WTC11 (cell line): ENCODE results near the gene ACSF2.

Experiments
- ESRRA ChIP-seq: sonication (generic); formaldehyde crosslinking; IDR thresholded peaks from 2 replicates; pipeline ENCODE4 v1.8.1; 2022; ENCODE audit warnings: mild to moderate bottlenecking, missing genetic modification reagents, borderline replicate concordance
- FOXJ3 ChIP-seq: sonication (generic); formaldehyde crosslinking; IDR thresholded peaks from 2 replicates; pipeline ENCODE4 v1.9.0; 2021; ENCODE audit warnings: missing genetic modification reagents, mild to moderate bottlenecking, borderline replicate concordance
- GABPB1 ChIP-seq: sonication (generic); formaldehyde crosslinking; IDR thresholded peaks from 2 replicates; pipeline ENCODE4 v1.8.1; 2023; ENCODE audit warnings: mild to moderate bottlenecking, missing genetic modification reagents
- NFYB ChIP-seq: sonication (generic); formaldehyde crosslinking; conservative IDR thresholded peaks from 2 replicates; pipeline ENCODE4 v1.8.0; 2022; ENCODE audit warnings: low read depth, missing genetic modification reagents
- ZNF138 ChIP-seq: sonication (generic); formaldehyde crosslinking; conservative IDR thresholded peaks from 2 replicates; pipeline ENCODE4 v1.8.1; 2022; ENCODE audit warnings: mild to moderate bottlenecking, moderate library complexity, missing genetic modification reagents
- TF ChIP-seq, protein P1 (sequence below): sonication (generic); formaldehyde crosslinking; IDR thresholded peaks from 2 replicates; pipeline ENCODE4 v1.8.1; 2022; ENCODE audit warnings: mild to moderate bottlenecking, moderate library complexity, missing genetic modification reagents
- TF ChIP-seq, protein P2 (sequence below): fragments of 200-600 bp; IDR thresholded peaks from 2 replicates; pipeline ENCODE4 v1.8.0; 2022; ENCODE audit warnings: antibody characterized with exemption
- TF ChIP-seq, protein P3 (sequence below): sonication (generic); formaldehyde crosslinking; IDR thresholded peaks from 2 replicates; pipeline ENCODE4 v1.8.0; 2022; ENCODE audit warnings: mild to moderate bottlenecking, missing genetic modification reagents
- TF ChIP-seq, protein P4 (sequence below): sonication (generic); formaldehyde crosslinking; IDR thresholded peaks from 2 replicates; pipeline ENCODE4 v1.8.0; 2023; ENCODE audit warnings: missing genetic modification reagents, mild to moderate bottlenecking, borderline replicate concordance
- TF ChIP-seq, protein P5 (sequence below): sonication (generic); formaldehyde crosslinking; conservative IDR thresholded peaks from 2 replicates; pipeline ENCODE4 v1.8.1; 2022; ENCODE audit warnings: mild to moderate bottlenecking, missing genetic modification reagents
- TF ChIP-seq, protein P6 (sequence below): sonication (generic); formaldehyde crosslinking; IDR thresholded peaks from 2 replicates; pipeline ENCODE4 v1.8.1; 2022; ENCODE audit warnings: low read depth, missing genetic modification reagents, borderline replicate concordance

DNA sequence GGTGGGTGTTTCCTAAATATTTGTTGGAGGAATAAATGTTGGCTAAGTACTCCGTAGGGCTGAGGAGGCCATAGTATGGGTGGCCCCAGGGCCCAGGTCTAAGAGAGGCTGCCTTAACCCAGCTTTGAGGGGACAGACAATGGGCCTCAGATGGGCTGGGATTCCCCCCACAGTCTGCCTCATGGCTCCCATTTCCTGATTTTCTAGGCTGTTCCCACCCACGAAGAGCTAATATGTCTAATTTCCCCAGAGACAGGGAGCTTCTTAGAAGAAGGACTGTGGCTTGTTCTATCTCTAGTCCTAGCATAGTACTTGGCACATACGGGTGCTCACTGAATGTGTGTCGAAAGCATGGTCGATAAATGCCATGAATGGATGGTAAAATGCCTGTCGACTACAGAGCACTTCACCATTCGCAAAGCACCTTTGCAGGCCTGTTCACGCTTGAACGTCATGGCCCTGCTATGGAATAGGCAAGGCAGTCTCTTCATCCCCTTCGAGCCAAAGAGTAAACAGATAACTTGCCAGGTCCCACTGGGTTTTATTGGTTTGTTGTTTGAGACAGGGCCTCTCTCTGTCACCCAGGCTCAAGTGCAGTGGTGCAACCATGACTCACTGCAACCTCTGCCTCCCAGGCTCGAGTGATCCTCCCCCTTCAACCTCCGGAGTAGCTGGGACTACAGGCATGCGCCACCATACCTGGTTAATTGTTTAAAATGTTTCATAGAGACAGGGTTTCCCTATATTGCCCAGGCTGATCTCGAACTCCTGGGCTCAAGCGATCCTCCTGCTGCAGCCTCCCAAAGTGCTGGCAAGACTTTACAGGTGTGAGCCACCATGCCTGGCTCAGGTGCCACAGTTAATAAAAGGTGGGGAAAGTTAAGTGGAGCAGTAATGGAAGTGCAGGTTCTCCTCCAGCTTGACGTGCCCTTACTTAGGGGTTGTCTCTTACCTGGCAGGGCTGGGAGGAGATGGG, 33.0 kb downstream of the ACSF2 start:
- TF ChIP-seq, protein P1, sequence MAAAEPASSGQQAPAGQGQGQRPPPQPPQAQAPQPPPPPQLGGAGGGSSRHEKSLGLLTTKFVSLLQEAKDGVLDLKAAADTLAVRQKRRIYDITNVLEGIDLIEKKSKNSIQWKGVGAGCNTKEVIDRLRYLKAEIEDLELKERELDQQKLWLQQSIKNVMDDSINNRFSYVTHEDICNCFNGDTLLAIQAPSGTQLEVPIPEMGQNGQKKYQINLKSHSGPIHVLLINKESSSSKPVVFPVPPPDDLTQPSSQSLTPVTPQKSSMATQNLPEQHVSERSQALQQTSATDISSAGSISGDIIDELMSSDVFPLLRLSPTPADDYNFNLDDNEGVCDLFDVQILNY (CRISPR knock-in tag), result no peak
- TF ChIP-seq, protein P2, sequence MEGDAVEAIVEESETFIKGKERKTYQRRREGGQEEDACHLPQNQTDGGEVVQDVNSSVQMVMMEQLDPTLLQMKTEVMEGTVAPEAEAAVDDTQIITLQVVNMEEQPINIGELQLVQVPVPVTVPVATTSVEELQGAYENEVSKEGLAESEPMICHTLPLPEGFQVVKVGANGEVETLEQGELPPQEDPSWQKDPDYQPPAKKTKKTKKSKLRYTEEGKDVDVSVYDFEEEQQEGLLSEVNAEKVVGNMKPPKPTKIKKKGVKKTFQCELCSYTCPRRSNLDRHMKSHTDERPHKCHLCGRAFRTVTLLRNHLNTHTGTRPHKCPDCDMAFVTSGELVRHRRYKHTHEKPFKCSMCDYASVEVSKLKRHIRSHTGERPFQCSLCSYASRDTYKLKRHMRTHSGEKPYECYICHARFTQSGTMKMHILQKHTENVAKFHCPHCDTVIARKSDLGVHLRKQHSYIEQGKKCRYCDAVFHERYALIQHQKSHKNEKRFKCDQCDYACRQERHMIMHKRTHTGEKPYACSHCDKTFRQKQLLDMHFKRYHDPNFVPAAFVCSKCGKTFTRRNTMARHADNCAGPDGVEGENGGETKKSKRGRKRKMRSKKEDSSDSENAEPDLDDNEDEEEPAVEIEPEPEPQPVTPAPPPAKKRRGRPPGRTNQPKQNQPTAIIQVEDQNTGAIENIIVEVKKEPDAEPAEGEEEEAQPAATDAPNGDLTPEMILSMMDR, result no peak
- TF ChIP-seq NFYB, result no peak
- TF ChIP-seq, protein P3, sequence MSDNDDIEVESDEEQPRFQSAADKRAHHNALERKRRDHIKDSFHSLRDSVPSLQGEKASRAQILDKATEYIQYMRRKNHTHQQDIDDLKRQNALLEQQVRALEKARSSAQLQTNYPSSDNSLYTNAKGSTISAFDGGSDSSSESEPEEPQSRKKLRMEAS (CRISPR knock-in tag), result no peak
- TF ChIP-seq, protein P4, sequence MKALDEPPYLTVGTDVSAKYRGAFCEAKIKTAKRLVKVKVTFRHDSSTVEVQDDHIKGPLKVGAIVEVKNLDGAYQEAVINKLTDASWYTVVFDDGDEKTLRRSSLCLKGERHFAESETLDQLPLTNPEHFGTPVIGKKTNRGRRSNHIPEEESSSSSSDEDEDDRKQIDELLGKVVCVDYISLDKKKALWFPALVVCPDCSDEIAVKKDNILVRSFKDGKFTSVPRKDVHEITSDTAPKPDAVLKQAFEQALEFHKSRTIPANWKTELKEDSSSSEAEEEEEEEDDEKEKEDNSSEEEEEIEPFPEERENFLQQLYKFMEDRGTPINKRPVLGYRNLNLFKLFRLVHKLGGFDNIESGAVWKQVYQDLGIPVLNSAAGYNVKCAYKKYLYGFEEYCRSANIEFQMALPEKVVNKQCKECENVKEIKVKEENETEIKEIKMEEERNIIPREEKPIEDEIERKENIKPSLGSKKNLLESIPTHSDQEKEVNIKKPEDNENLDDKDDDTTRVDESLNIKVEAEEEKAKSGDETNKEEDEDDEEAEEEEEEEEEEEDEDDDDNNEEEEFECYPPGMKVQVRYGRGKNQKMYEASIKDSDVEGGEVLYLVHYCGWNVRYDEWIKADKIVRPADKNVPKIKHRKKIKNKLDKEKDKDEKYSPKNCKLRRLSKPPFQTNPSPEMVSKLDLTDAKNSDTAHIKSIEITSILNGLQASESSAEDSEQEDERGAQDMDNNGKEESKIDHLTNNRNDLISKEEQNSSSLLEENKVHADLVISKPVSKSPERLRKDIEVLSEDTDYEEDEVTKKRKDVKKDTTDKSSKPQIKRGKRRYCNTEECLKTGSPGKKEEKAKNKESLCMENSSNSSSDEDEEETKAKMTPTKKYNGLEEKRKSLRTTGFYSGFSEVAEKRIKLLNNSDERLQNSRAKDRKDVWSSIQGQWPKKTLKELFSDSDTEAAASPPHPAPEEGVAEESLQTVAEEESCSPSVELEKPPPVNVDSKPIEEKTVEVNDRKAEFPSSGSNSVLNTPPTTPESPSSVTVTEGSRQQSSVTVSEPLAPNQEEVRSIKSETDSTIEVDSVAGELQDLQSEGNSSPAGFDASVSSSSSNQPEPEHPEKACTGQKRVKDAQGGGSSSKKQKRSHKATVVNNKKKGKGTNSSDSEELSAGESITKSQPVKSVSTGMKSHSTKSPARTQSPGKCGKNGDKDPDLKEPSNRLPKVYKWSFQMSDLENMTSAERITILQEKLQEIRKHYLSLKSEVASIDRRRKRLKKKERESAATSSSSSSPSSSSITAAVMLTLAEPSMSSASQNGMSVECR, result no peak
- no peak for TF ChIP-seq ZNF138 (CRISPR knock-in tag)
- peak; percentile 93 for TF ChIP-seq GABPB1 (CRISPR knock-in tag)
- TF ChIP-seq, protein P5, sequence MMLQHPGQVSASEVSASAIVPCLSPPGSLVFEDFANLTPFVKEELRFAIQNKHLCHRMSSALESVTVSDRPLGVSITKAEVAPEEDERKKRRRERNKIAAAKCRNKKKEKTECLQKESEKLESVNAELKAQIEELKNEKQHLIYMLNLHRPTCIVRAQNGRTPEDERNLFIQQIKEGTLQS, result no peak
- TF ChIP-seq FOXJ3 (CRISPR knock-in tag), result no peak
- TF ChIP-seq, protein P6, sequence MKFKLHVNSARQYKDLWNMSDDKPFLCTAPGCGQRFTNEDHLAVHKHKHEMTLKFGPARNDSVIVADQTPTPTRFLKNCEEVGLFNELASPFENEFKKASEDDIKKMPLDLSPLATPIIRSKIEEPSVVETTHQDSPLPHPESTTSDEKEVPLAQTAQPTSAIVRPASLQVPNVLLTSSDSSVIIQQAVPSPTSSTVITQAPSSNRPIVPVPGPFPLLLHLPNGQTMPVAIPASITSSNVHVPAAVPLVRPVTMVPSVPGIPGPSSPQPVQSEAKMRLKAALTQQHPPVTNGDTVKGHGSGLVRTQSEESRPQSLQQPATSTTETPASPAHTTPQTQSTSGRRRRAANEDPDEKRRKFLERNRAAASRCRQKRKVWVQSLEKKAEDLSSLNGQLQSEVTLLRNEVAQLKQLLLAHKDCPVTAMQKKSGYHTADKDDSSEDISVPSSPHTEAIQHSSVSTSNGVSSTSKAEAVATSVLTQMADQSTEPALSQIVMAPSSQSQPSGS (CRISPR knock-in tag), result no peak
- no peak for TF ChIP-seq ESRRA (CRISPR knock-in tag)
